ENCODE measurements around the gene MOB1B.
"Not testable (repeated sequence)": the region's sequence is repeated elsewhere in the genome, so short reads cannot be mapped to it uniquely, and the experiment has no call there.

The MOB1B gene

DNA sequence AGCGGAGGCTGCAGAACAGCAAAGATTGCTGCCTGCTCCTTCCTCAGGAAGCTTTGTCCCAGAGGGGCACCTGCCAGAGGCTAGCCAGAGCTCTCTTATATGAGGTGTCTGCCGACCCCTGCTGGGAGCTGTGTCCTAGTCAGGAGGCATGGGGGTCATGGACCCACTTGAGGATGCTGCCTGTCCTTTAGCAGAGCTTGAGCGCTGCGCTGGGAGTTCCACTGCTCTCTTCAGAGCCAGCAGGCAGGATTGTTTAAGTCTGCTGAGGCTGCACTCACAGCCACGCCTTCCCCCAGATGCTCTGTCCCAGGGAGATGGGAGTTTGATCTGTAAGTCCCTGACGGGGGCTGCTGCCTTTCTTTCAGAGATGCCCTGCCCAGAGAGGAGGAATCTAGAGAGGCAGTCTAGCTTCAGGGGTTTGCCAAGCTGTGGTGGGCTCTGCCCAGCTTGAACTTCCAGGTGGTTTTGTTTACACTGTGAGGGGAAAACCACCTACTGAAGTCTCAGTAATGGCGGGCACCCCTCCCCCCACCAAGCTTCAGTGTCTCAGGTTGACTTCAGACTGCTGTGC lies 102.2 kb downstream of the MOB1B start:
- TF ChIP-seq LEF1 (IDR thresholded peaks at IDR 0.05; ENCODE audit: borderline replicate concordance) = no peak
- TF ChIP-seq FOXA1 (IDR thresholded peaks at IDR 0.05) = no peak
- no peak for TF ChIP-seq L3MBTL2 (conservative IDR thresholded peaks at IDR 0.05)
- TF ChIP-seq TARDBP (IDR thresholded peaks at IDR 0.05) = no peak
- no peak for TF ChIP-seq NFRKB (IDR thresholded peaks at IDR 0.05)
- TF ChIP-seq BHLHE40 (IDR thresholded peaks at IDR 0.05; ENCODE audit: borderline replicate concordance) = no peak
- no peak for TF ChIP-seq FOXK2 (IDR thresholded peaks at IDR 0.05)
- no peak for TF ChIP-seq FOXM1 (IDR thresholded peaks at IDR 0.05; ENCODE audit: borderline replicate concordance)
- no peak for TF ChIP-seq CTBP1 (IDR thresholded peaks at IDR 0.05; ENCODE audit: borderline replicate concordance)
- TF ChIP-seq ZNF384 (IDR thresholded peaks at IDR 0.05) = no peak
- CTCF ChIA-PET = no interaction called here
- POLR2A ChIA-PET = interaction anchor here (1.1 kb wide), 1 partner anchor 11 kb away, joined by 4 read pairs; the partner anchor contains the start of gene DCK
- DNase-seq (ENCODE audit: extremely low spot score) = no peak

DNA sequence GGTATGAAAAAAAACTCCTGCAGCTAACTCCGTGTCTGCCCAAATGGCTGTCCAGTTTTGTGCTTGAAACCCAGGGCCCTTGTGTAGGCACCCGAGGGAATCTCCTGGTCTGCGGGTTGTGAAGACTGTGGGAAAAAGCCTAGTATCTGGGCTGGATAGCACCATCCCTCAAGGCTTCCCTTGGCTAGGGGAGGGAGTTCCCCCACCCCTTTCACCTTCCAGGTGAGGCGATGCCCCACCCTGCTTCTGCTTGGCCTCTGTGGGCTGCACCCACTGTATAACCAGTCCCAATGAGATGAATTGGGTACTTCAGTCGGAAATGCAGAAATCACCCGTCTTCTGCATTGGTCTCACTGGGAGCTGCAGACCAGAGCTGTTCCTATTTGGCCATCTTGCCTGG lies 102.9 kb downstream of the MOB1B start:
- DNase-seq (ENCODE audit: extremely low spot score); POLR2A ChIA-PET; CTCF ChIA-PET: not testable (repeated sequence)

DNA sequence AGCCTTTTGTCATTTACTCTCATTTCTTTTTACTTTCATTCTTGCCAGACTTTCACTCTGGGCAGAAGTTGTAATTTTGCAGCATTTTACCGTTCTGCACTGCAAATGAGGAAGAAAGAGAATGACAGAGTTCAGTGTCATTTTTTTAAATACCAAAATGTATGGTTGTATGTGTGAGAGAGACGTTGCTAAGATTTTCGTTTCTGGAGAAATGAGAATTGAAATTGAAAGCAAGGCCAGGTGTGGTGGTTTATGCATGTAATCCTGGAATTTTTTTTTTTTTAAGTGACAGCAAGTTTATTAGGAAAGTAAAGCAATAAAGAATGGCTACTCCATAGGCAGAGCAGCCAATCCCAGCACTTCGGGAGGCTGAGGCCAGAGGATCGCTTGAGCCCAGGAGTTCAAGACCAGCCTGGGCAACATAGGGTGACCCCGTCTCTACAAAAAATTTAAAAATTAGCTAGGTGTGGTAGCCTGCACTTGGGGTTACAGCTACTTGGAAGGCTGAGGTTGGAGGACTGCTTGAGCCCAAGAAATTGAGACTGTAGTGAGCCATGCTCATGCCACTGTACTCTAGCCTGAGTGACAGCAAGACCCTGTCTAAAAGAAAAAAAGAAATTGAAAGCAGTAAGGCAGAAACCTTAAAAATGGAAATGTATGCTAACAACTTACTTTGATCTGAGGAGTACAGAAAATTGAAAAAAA lies 104.2 kb downstream of the MOB1B start:
- CTCF ChIA-PET = no interaction called here
- no peak for DNase-seq (ENCODE audit: extremely low spot score)
- POLR2A ChIA-PET = no interaction called here

GRCh38 chr4:71008196-71008595 lies 106.0 kb downstream of the MOB1B start:
- POLR2A ChIA-PET = interaction anchor here (1.8 kb wide), 1 partner anchor 15 kb away, joined by 8 read pairs; the partner anchor contains the start of gene DCK
- CTCF ChIA-PET = interaction anchor here (0.7 to 0.9 kb wide), 2 partner anchors 11 to 410 kb away, joined by 3 read pairs; no protein-coding TSS in a partner anchor
- DNase-seq (ENCODE audit: extremely low spot score) = no peak
- TF ChIP-seq FOXA1 (IDR thresholded peaks at IDR 0.05) (no peak), TARDBP (IDR thresholded peaks at IDR 0.05) (no peak), HDGF (IDR thresholded peaks at IDR 0.05; ENCODE audit: borderline replicate concordance) (no peak), FOXK2 (IDR thresholded peaks at IDR 0.05) (no peak), ZNF384 (IDR thresholded peaks at IDR 0.05) (no peak), ELF4 (IDR thresholded peaks at IDR 0.05) (no peak), PKNOX1 (IDR thresholded peaks at IDR 0.05) (no peak), NFRKB (IDR thresholded peaks at IDR 0.05) (no peak), SUZ12 (IDR thresholded peaks at IDR 0.05) (no peak), ARNT (IDR thresholded peaks at IDR 0.05) (no peak), L3MBTL2 (conservative IDR thresholded peaks at IDR 0.05) (no peak), BHLHE40 (IDR thresholded peaks at IDR 0.05; ENCODE audit: borderline replicate concordance) (no peak), LEF1 (IDR thresholded peaks at IDR 0.05; ENCODE audit: borderline replicate concordance) (no peak)

More for the DNA sequence above, 104.2 kb downstream of the MOB1B start:
- no peak for TF ChIP-seq ZNF384 (IDR thresholded peaks at IDR 0.05)
- TF ChIP-seq LEF1 (IDR thresholded peaks at IDR 0.05; ENCODE audit: borderline replicate concordance) = no peak

DNA sequence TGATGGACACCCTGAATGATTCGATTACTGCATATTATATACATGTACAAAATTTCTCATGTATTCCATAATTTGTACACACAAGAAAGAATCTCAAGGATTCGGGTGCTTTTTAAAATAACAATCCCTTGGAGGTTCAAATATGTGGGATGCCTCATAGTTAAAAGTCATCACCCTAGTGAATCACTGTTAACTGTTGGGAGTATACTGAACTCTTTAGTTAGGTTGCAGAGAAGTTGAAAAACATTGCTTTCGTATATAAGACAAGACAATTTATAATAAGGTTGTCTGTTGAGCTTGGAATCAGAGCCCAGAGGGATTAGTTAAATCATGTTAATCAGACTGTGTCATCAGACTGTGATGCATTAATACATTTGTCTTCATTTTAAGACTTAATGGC lies 106.9 kb downstream of the MOB1B start:
- DNase-seq (ENCODE audit: extremely low spot score) = no peak
- POLR2A ChIA-PET = interaction anchor here (1.8 kb wide), 1 partner anchor 16 kb away, joined by 8 read pairs; the partner anchor contains the start of gene DCK
- CTCF ChIA-PET = no interaction called here
- TF ChIP-seq BHLHE40 (IDR thresholded peaks at IDR 0.05; ENCODE audit: borderline replicate concordance) (no peak), HDGF (IDR thresholded peaks at IDR 0.05; ENCODE audit: borderline replicate concordance) (no peak), ZNF384 (IDR thresholded peaks at IDR 0.05) (no peak), NFRKB (IDR thresholded peaks at IDR 0.05) (no peak), SUZ12 (IDR thresholded peaks at IDR 0.05) (no peak), CTBP1 (IDR thresholded peaks at IDR 0.05; ENCODE audit: borderline replicate concordance) (no peak)

DNA sequence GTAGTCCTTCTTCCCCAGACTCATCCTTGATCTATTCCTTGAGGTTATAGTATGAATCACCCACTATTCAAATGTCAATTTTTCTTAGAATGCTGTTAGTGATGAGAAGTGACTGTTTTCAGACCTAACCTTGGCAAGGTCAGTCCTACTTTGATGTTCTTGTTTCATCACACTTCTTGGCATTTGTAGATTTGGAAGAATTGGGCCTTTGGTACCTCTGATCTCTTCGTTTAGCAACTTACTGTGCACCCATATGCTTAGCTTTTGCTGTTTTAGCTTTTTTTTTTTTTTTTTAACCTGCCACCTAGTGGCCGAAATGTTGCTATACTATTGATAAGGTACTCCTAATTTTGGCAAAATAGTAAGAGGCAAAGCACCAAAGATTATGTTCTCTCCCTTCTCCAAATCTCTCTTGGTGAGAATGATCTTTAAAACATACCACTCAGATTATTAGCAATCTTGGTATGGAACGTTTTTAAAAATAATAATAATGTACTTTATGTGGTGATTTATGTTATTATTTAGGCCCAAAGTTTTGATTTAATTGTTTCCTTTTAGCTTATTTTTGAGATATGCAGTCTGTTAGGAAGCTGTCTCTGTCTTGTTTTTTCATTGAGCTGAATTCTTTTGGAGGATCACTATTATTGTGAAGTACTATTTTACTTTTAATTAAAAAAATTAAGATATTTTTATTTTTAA lies 107.9 kb downstream of the MOB1B start:
- ChIA-PET POLR2A (interaction anchor here (0.7 kb wide), 1 partner anchor 17 kb away, joined by 4 read pairs; the partner anchor contains the start of gene DCK), CTCF (interaction anchor here (0.7 to 1.4 kb wide), 6 partner anchors 14 to 385 kb away, joined by 3 to 7 read pairs (median 4); partner anchors contain the start of gene DCK)
- peak; percentile 34 for DNase-seq (ENCODE audit: extremely low spot score)
- TF ChIP-seq SP1 (IDR thresholded peaks at IDR 0.05) (no peak), ZNF384 (IDR thresholded peaks at IDR 0.05) (peak; percentile 98)

GRCh38 chr4:71011451-71011850 lies 109.3 kb downstream of the MOB1B start:
- TF ChIP-seq L3MBTL2 (conservative IDR thresholded peaks at IDR 0.05) (no peak), NFRKB (IDR thresholded peaks at IDR 0.05) (no peak), HDGF (IDR thresholded peaks at IDR 0.05; ENCODE audit: borderline replicate concordance) (no peak), ARNT (IDR thresholded peaks at IDR 0.05) (no peak)
- POLR2A ChIA-PET = no interaction called here
- CTCF ChIA-PET = no interaction called here
- no peak for DNase-seq (ENCODE audit: extremely low spot score)

DNA sequence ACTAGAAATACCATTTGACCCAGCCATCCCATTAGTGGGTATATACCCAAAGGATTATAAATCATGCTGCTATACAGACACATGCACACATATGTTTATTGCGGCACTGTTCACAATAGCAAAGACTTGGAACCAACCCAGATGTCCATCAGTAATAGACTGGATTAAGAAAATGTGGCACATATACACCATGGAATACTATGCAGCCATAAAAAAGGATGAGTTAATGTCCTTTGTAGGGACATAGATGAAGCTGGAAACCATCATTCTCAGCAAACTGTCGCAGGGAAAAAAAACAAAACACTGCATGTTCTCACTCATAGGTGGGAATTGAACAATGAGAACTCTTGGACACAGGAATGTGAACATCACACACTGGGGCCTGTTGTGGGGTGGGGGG lies 115.2 kb downstream of the MOB1B start:
- POLR2A ChIA-PET; DNase-seq (ENCODE audit: extremely low spot score); CTCF ChIA-PET: not testable (repeated sequence)

Measured in HEK293T (cell line).